K562 (cell line): ENCODE results near the gene DHRS12. TPM values are rescaled to one million over a fixed set of nuclear protein-coding genes. Genes with fewer than 3 reads are reported as not detected.

Experiments used
- C11orf30 ChIP-seq: fragments of 450-650 bp; IDR thresholded peaks from 2 replicates; pipeline ENCODE4 v1.6.1; 2016; ENCODE audit warnings: low read depth, mild to moderate bottlenecking
- CTCFL ChIP-seq: IDR thresholded peaks from 2 replicates; pipeline ENCODE4 v1.6.1; 2011; ENCODE audit warnings: borderline replicate concordance, low read depth, mild to moderate bottlenecking, moderate library complexity, low read length; ENCODE audit not compliant: insufficient read depth, poor library complexity, severe bottlenecking
- HES1 ChIP-seq: fragments of 450-650 bp; IDR thresholded peaks from 2 replicates; pipeline ENCODE4 v1.6.1; 2016; ENCODE audit warnings: low read depth, mild to moderate bottlenecking, moderate library complexity
- JUND ChIP-seq, 2 experiments: IDR thresholded peaks; 2 replicates in 1 of 2; 3 replicates in 1 of 2; pipeline ENCODE4 v1.6.1; 2011; ENCODE audit warnings: borderline replicate concordance in 2 of 2, low read depth in 2 of 2, low read length in 2 of 2, improper control_type of control experiment in 1 of 2, missing biosample characterization in 1 of 2, missing genetic modification characterization in 1 of 2, missing genetic modification reagents in 1 of 2
- MCM2 ChIP-seq: fragments of 450-650 bp; IDR thresholded peaks from 2 replicates; pipeline ENCODE4 v1.6.1; 2017; ENCODE audit warnings: low read depth, mild to moderate bottlenecking
- MED1 ChIP-seq: sonication (generic); formaldehyde crosslinking; IDR thresholded peaks from 2 replicates; pipeline ENCODE4 v1.8.1; 2023; ENCODE audit warnings: missing genetic modification reagents, borderline replicate concordance
- MEIS2 ChIP-seq: fragments of 450-650 bp; IDR thresholded peaks from 2 replicates; pipeline ENCODE4 v1.6.1; 2014; ENCODE audit warnings: mild to moderate bottlenecking; ENCODE audit not compliant: partially characterized antibody
- RAD21 ChIP-seq, 2 experiments: fragments of 250-450 bp in 1 of 2; fragments of 450-650 bp in 1 of 2; sonication (Bioruptor Pico) in 1 of 2; formaldehyde crosslinking in 1 of 2; IDR thresholded peaks in 1 of 2; conservative IDR thresholded peaks in 1 of 2; 2 replicates each; pipeline versions ENCODE4 v1.4.0 to v1.8.0; 2020 to 2022; ENCODE audit warnings: mild to moderate bottlenecking in 2 of 2, moderate library complexity in 1 of 2
- SMC3 ChIP-seq: conservative IDR thresholded peaks from 2 replicates; pipeline ENCODE4 v1.6.1; 2011; ENCODE audit warnings: low read depth, low read length, improper control_type of control experiment; ENCODE audit not compliant: insufficient read depth
- TAF7 ChIP-seq: fragments of 450-650 bp; IDR thresholded peaks from 2 replicates; pipeline ENCODE4 v1.6.1; 2016; ENCODE audit warnings: missing genetic modification characterization, missing compliant biosample characterization
- TCF7 ChIP-seq: sonication (generic); IDR thresholded peaks from 2 replicates; pipeline ENCODE4 v1.6.1; 2016; ENCODE audit warnings: antibody characterized with exemption, borderline replicate concordance
- TFAP4 ChIP-seq: sonication (generic); formaldehyde crosslinking; IDR thresholded peaks from 2 replicates; pipeline ENCODE4 v1.8.0; 2022; ENCODE audit warnings: missing genetic modification reagents, mild to moderate bottlenecking, moderate library complexity, borderline replicate concordance
- ZBTB17 ChIP-seq: fragments of 450-650 bp; formaldehyde crosslinking; IDR thresholded peaks from 2 replicates; pipeline ENCODE4 v1.4.0; 2020; ENCODE audit warnings: mild to moderate bottlenecking
- ZBTB7A ChIP-seq: IDR thresholded peaks from 2 replicates; pipeline ENCODE4 v1.6.1; 2011; ENCODE audit warnings: low read depth, mild to moderate bottlenecking, low read length, moderate library complexity, borderline replicate concordance; ENCODE audit not compliant: control insufficient read depth
- ZKSCAN8 ChIP-seq: fragments of 200-800 bp; sonication (Bioruptor generic); IDR thresholded peaks from 2 replicates; pipeline ENCODE4 v1.6.1; 2016; ENCODE audit warnings: missing genetic modification characterization, missing compliant biosample characterization
- ZNF133 ChIP-seq: fragments of 250-450 bp; sonication (Bioruptor Pico); IDR thresholded peaks from 2 replicates; pipeline ENCODE4 v1.4.0; 2020; ENCODE audit warnings: mild to moderate bottlenecking
- polyA plus RNA-seq, 8 experiments: library from polyadenylated mRNA; depleted of rRNA in 4 of 8; stranded (reverse) in 5 of 8; unstranded in 3 of 8; fragments of >200 nt; fragmentation: Nextera tagmentation in 2 of 8; fragmentation: Illumina TruSeq in 1 of 8; extraction: Ambion mirVana in 2 of 8; extraction: Trizol in 1 of 8; gene quantifications; 2 replicates each; pipeline versions ENCODE4 v1.2.1 to v1.2.3, GENCODE V29; 2011 to 2014; ENCODE audit warnings: inconsistent platforms in 1 of 8, missing spikeins in 1 of 8
- total RNA-seq, 7 experiments: library from RNA; depleted of rRNA in 6 of 7; stranded (reverse); fragments of >200 nt in 6 of 7; fragmentation: Illumina TruSeq in 2 of 7; extraction: Trizol in 2 of 7; gene quantifications; 2 replicates each; pipeline versions ENCODE4 v1.2.1 to v1.2.3, GENCODE V29; 2011 to 2021; ENCODE audit warnings: low replicate concordance in 1 of 7
- TF ChIP-seq, protein P1 (sequence below): fragments of 450-650 bp; formaldehyde crosslinking; IDR thresholded peaks from 2 replicates; pipeline ENCODE4 v1.4.0; 2022; ENCODE audit warnings: missing genetic modification characterization
- TF ChIP-seq, protein P2 (sequence below): fragments of 450-650 bp; formaldehyde crosslinking; IDR thresholded peaks from 2 replicates; pipeline ENCODE4 v1.4.0; 2020; ENCODE audit warnings: mild to moderate bottlenecking, moderate library complexity

Gene DHRS12
- total and polyA plus RNA-seq, 9 of the 15 experiments (the other 6 are each of a cell fraction or from before 2014, with no cell fraction given) = 0.62 to 2.7 (median 0.98) TPM

DNA sequence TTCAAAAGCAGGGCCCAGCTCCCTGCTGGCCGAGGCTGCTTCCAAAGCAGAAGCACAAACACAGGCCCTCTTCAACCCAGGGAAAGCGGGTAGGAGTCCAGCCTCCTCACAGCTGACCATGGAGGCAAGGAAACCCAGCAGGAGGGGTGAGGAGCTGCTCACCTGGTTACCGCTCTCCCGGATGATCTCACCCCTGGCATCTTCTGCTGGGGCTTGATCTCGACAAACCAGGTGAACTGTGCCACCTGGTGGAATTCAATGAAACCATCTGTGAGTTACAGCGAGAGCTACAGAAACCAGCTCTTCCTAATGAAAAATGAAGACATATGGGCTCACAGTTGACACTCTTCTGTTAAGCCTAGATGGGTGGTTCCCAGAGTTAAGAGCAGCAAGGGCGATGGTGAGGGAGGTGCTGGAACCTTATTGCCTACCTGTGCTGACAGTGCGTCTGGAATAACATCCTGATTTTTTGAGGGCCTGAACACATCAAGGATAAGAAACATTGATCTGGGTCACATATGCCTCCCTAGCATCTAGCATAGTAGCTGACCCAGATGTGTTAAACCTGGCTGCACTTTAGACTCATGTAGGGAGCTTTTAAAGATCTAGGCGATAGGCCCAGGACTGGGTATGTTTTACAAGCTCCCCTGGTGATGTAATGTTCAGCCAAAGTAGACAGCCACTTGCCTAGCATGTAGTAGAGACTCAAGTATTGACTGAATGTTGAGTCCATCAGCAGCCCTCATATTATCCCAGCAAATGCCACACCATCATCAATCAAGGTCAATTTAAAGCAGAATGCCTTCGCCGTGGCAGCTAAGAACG is 6.1 kb downstream of the DHRS12 start (continued):
- TF ChIP-seq TFAP4 (0 out of 2 replicates have a peak, but pooled peaks have one; percentile 31), ZBTB17 (no peak), ZNF133 (no peak), HES1 (no peak), MCM2 (no peak), MEIS2 (no peak), TCF7 (no peak), JUND (IDR thresholded peaks at IDR 0.05; ENCODE audit: borderline replicate concordance, low read depth, low read length) (peak; percentile 44; the same call in 1 of the 2 replicates), JUND (tag; IDR thresholded peaks at IDR 0.05; ENCODE audit: borderline replicate concordance, low read depth, low read length) (peak; percentile 74; the same call in 2 of the 3 replicates), CTCFL (no peak), SMC3 (peak; percentile 58), TAF7 (no peak), RAD21 (CRISPR knock-in tag; conservative IDR thresholded peaks at IDR 0.05 in 1 of 2, IDR thresholded peaks at IDR 0.05 in 1 of 2) (peak; percentile 37 to 77; a peak in 3 of 4 replicates), ZBTB7A (no peak), MED1 (no peak), ZKSCAN8 (CRISPR knock-in tag) (no peak), C11orf30 (no peak)
- TF ChIP-seq, protein P1, sequence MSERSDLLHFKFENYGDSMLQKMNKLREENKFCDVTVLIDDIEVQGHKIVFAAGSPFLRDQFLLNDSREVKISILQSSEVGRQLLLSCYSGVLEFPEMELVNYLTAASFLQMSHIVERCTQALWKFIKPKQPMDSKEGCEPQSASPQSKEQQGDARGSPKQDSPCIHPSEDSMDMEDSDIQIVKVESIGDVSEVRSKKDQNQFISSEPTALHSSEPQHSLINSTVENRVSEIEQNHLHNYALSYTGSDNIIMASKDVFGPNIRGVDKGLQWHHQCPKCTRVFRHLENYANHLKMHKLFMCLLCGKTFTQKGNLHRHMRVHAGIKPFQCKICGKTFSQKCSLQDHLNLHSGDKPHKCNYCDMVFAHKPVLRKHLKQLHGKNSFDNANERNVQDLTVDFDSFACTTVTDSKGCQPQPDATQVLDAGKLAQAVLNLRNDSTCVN = no peak
- TF ChIP-seq, protein P2, sequence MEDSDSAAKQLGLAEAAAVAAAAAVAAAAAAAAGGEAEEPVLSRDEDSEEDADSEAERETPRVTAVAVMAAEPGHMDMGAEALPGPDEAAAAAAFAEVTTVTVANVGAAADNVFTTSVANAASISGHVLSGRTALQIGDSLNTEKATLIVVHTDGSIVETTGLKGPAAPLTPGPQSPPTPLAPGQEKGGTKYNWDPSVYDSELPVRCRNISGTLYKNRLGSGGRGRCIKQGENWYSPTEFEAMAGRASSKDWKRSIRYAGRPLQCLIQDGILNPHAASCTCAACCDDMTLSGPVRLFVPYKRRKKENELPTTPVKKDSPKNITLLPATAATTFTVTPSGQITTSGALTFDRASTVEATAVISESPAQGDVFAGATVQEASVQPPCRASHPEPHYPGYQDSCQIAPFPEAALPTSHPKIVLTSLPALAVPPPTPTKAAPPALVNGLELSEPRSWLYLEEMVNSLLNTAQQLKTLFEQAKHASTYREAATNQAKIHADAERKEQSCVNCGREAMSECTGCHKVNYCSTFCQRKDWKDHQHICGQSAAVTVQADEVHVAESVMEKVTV (CRISPR knock-in tag) = peak; percentile 39; the same call in 1 of the 2 replicates
